HG02678 (cell line): ENCODE results near the gene GRK4.
A peak's percentile ranks its signal among the peaks of the same experiment; 100 is the strongest.
"Not testable (repeated sequence)": the region's sequence is repeated elsewhere in the genome, so short reads cannot be mapped to it uniquely, and the experiment has no call there.

Experiments
- ATAC-seq: cut with Tn5 transposase; IDR thresholded peaks from one replicate; pipeline ENCODE4 v1.9.1; 2021; ENCODE audit warnings: mild to moderate bottlenecking, moderate library complexity; ENCODE audit not compliant: unreplicated experiment

GRK4 gene

DNA sequence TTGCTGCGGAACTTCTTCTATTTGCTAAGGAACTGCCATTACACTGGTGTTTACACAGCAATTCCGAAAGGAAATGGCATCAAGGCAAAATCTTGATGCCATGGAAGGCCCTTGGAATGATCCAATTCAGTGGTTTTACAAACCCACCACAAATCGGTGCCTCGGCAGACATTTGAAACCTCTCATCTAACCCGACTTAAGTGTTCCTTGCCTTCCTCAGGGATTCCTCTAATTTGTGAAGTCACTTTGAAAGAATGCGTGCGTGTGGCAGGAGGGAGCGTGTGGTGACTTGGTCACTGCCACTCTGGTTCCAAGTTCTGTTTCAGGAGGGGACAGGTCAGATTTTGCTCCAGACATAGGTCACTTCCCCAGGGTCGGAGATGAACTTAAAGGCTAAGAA, 4.9 kb upstream of the GRK4 start:
- no peak for ATAC-seq

DNA sequence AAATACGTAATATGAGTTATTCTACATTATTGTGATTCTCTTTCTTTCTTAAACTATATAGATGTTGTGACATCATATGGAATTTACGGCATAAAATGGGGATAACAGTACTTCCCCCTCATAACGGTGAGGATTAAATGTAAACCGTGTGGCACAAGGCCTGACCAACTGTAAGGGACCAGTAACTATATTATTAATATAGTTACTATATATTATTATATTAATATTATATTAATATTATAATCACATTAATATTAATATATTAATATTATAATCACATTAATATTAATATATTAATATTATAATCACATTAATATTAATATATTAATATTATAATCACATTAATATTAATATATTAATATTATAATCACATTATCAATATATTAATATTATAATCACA, 2.9 kb upstream of the GRK4 start:
- ATAC-seq: not testable (repeated sequence)

DNA sequence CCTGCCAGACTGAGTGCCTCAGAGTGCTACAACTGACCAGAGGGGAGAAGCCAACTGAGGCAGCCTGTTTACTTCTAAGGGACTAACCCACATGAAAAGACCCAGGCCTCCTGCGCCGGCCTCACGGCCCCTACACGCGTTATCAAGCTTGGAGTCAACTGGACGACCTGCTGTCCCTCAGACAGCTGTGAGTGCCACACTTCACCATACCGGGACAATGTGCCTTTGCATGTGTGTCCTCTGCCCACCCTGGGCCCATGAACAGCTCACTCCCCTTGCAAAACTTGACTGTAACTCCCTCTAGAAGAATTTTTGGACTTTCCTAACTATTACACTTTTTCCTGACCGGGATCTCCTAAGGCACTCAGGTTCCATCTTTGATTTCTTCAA, 2.0 kb upstream of the GRK4 start:
- no peak for ATAC-seq

DNA sequence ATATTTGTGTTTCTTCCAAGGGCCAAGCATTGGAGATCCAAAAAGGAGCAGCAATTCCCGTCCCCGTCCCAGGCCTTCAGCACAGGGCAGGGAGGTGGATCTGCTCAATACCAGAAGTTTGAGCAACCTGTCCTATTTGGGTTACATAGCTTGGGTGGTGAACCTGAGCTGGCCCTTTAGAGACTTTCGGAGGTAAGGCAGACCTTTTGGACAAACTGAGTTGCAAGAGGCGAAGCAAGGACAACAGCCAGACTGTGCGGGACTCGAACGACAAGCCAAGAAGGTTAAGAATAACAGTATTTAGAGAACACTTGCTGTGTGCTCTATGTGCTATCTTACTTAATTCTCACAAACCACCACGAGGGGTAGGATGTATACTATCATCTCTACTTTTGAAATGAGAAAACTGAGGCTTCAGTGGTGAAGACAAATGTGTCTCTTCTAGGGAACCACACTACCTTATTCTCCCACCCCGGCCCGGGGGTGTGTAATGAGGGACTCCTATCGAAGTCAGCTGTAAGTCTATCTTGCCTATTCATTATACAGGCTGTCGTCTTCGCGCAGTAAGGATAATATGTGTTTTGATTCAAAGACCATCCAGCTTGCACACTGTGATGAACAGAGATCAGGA, 1.4 kb upstream of the GRK4 start:
- ATAC-seq: no peak

DNA sequence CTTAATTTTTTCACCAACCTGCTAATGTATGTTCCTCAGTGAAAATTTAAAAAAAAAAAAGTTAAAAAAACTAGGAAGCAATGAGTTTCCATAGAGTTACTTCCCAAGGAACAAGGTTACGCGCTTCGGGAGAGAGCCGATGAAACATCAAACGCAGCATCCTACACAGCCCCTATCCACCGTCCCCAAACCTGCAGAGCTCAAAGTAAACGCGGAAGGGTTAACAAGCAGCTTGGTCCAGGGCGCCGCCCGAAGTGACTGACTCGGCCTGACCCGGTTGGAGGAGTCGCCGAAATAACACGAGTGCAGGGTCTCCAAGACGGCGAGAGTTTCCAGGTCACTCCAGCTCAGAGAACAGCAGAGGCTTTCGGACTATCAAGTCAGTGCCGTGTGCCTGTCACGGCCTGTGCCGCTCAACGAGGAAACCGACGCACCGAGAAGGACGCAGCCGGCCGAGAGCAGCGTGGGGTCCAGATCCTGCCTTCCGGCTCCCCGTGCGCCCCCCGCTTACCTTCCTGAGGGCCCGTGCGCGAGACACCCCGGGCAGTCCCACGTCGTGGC, 677 bp upstream of the GRK4 start:
- peak; percentile 28 for ATAC-seq

DNA sequence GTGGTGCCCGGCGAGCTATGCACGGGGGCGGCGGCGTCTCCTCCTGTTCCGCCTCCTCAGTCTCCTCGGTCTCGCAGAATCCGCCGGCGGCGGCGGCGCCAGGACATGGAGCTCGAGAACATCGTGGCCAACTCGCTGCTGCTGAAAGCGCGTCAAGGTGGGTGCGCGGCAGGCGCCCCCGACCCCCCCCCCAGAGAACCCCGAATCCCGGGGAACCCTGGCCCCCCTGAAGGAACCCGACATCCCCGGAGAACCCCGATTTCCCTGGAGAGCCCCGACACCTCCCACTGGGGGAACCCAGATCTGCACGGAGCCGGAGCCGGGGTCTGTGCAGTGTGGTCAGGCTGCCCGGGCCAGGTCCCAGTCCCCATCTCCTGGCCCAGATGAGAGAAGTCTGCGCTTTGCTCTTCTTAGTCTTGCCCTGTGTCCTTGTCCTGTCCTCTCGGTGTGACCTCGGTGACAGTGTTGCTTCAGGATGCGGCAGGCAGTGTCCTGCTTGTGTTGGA, 648 bp downstream of the GRK4 start:
- no peak for ATAC-seq

- ATAC-seq: no peak
These were observed 1.4 kb downstream of the GRK4 start for GRCh38 chr4:2964706-2965258.

- no peak for ATAC-seq
These were observed 1.9 kb downstream of the GRK4 start for GRCh38 chr4:2965262-2965661.

DNA sequence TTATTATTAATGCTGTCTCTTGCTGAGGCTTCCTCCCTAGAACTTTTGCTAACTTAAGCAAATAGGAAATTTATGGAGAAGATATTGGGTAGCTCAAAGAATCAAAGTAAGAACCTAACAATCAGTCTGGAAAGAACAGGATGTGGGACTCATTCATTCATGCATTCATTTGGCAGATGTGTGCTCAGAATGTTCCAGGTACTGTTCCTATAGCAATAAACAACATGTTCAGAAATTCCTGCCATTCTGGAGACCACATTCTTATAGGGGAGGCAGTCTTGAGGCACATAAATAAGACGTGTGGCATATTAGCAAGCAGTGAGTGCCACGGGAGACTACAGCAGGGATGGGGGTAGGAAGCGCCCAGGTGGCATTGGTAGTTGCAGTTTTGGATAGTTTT, 5.0 kb downstream of the GRK4 start:
- ATAC-seq: no peak

DNA sequence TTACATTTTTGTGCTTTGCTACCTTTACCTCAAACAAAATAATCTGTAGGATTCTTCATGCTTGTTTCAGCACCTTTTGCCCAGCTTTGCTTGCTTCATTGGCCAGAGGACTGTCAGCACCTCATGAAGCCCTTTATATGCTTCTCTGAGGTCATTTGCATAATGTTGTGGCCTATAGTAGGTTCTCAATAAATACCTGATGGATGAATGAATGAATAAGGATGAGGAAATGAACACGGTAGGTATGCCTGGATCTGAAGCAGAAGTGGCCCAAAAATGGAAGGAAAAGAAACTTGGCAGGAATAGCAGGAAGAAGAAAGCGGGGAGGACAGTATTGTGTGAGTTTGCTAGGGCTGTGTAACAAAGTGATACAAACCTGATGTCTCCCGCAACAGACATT, 7.9 kb downstream of the GRK4 start:
- no peak for ATAC-seq

- no peak for ATAC-seq
These were observed 14.1 kb downstream of the GRK4 start for GRCh38 chr4:2977211-2978088.

DNA sequence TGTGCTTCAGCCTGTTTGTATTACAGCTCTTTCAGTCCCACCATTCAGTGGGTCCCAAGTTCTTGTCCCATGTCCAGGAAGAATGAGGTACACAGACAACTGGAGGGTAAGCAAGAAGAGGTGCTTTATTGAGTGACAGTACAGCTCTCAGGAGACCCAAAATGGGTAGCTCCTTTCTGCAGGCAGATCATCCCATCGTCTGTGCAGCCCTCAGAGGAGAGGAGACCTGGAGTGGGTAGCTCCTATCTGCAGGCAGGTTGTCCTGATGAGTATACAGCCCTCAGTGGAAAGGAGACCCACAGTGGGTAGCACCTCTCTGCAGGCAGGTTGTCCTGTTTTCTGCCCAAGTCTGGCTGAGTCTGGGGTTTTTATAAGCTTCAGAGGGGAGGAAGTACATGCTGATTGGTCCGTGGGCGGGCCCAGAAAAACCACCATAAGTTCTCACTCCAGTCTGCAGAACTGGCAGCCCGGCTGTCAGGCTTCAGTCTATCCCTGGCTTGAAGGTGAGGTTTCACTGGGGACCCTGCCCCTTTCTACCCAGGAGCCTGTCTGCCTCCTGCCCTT, 18.0 kb downstream of the GRK4 start:
- no peak for ATAC-seq

- no peak for ATAC-seq
These were observed 18.6 kb downstream of the GRK4 start for GRCh38 chr4:2982012-2982411.

DNA sequence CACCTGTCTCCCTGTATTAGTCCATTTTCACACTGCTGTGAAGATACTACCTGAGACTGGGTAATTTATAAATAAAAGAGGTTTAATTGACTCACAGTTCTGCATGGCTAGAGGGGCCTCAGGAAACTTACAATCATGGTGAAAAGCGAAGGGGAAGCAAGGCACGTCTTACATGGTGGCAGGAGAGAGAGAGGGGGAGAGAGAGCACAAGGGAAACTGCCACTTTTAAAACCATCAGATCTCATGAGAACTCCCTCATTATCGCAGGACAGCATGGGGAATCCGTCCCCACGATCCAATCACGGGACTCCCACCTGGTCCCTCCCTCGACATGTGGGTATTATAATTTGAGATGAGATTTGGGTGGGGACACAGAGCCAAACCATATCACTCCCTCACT, 20.3 kb downstream of the GRK4 start:
- ATAC-seq: not testable (repeated sequence)

- ATAC-seq: no peak
These were observed 27.9 kb downstream of the GRK4 start for GRCh38 chr4:2991243-2991642.

DNA sequence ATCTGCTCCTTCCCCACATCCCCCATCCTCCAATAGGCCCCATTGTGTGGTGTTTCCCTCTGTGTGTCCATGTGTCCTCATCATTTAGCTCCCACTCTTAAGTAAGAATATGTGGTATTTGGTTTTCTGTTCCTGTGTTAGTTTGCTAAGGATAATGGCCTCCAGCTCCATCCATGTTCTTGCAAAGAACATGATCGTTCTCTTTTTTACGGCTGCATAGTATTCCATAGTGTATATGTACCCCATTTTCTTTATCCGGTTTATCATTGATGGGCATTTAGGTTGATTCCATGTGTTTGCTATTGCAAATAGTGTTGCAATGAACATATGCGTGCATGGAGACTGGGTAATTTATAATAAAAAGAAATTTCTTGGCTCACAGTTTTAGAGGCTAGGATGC, 31.5 kb downstream of the GRK4 start:
- ATAC-seq: no peak

- ATAC-seq: no peak
These were observed 32.3 kb downstream of the GRK4 start for GRCh38 chr4:2995546-2996265.

DNA sequence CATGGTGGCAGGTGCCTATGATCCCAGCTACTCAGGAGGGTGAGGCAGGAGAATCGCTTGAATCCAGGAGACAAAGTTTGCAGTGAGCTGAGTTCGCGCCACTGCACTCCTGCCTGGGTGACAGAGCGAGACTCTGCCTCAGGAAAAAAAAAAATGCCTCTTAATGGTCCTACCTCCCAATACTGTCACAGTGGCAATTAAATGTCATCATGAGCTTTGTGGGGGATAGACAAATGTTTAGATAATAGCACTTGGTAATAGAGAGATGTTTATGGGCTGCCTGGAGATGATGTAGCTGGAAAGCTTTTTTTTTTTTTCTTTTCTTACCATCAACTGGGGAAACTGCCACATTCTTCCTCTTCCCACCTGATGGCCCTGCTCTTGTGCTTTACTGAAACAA, 33.0 kb downstream of the GRK4 start:
- no peak for ATAC-seq

DNA sequence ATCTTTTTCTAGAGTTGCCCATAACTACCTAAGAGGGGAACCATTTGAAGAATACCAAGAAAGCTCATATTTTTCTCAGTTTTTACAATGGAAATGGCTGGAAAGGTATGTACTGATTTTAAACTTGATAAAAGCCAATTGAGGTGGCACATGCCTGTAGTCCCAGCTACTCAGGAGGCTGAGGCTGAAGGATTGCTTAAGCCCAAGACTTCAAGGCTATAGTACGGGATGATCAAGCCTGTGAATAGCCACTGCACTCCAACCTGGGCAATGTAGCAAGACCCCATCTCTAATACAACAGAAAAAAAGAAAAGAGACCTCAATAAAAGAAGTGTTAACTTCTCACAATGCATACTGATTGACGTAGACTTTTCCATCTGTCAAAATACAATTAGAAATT, 44.4 kb downstream of the GRK4 start:
- ATAC-seq: no peak

DNA sequence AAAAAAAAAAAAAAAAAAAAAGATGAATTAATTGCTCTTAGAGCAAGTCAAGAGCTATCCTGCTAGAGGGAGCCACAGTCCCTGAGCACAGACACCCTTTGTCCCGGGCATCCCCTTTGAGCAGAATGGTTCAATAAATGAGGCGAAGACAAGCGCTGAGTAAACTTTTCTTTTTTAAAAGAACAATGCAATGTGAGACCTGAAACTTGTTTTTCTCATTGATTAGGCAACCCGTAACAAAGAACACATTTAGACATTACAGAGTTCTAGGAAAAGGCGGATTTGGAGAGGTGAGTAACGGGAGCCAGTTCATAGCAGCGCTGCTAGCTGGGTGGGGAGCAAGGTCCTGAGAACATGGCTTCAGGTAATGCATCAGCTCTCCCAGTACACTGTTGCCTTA, 46.1 kb downstream of the GRK4 start:
- no peak for ATAC-seq

DNA sequence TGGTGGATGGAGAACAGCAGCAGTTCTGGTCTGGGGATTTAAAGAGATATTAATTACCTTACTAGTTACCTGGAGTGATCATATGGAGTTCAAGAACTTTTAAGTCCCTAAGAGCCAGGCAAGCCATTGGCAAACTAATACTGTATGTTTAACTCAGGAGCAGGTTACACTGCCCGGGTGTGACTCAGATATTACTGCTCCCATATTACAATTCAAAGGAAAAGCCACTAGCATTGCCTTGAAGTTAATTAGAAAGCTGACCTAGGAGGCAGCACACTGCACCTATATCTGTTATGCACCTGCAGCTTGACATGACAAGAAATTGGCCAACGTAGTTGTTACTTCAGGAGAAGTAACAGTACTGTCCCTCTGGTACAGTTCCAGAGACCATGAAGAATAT, 47.2 kb downstream of the GRK4 start:
- ATAC-seq: no peak
